HG02870 (cell line): ENCODE results near the gene RPL13A.

Source experiments
- ATAC-seq: cut with Tn5 transposase; IDR thresholded peaks from one replicate; pipeline ENCODE4 v1.9.1; 2021; ENCODE audit warnings: mild to moderate bottlenecking, moderate library complexity; ENCODE audit not compliant: unreplicated experiment

The RPL13A gene

DNA sequence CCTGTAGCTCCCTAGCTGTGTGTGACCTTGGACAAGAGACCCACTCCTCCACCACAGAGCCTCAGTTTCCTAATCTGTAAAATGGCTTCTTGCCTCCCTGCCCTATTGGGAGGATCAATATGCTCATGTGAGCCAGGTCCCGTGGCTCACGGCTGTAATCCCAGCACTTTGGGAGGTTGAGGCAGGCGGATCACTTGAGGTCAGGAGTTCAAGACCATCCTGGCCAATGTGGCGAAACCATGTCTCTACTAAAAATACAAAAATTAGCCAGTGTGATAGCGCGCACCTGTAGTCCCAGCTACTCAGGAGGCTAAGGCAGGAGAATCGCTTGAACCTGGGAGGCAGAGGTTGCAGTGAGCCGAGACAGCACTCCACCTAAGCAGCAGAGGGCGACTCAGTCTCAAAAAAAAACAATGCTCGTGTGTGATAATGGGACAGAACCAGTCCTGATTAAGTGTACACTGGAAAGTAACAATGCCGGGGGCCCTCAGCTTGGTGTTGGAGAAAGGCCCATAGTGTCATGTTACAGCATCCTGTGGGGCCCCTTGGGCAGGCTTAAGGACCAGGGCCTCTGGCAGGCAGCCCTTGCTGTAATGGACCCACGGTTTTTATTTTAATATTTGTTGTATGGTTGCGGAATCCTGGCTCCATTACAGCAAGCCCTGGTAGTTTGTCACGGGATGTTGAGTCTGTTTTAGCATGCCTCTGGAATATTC is 15.6 kb downstream of the RPL13A start:
- no peak for ATAC-seq

DNA sequence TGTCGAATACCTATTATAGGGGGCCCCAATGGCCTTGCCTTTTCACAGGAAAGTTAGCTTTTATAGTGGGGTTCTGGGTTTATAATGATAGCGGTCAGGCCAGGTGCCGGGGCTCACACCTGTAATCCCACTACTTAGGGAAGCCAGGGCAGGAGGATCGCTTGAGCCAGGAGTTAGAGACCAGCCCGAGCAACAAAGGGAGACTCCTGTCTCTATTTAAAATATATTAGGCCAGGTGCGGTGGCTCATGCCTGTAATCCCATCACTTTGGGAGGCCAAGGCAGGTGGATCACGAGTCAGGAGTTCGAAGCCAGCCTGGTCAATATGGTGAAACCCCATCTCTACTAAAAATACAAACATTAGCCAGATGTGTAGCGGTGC is 16.2 kb downstream of the RPL13A start:
- ATAC-seq = no peak

DNA sequence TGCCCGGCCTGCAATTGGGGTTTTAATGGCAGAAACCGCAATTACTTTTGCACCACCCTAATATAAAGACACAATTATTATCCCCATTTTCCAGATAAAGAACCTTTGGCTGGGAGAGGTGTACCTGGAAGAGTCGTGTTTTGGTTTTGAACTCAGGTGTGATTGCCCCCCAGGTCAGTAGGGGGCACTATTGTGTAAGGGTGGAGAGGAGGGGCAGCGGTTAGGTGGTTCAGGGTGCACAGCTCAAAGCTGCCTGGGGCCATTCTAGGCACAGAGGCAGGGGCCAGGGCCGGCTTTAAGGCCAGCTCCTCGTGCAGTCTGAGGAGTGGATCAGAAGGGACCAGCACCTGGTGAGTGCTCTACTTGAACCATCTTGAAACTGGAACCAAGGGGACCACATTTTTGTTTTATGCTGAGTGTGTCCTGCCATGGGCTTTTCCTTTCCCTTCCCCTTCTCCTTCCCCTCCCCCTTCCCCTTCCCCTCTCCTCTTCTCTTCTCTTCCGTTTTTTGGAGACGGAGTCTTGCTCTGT is 19.2 kb downstream of the RPL13A start:
- ATAC-seq = no peak

DNA sequence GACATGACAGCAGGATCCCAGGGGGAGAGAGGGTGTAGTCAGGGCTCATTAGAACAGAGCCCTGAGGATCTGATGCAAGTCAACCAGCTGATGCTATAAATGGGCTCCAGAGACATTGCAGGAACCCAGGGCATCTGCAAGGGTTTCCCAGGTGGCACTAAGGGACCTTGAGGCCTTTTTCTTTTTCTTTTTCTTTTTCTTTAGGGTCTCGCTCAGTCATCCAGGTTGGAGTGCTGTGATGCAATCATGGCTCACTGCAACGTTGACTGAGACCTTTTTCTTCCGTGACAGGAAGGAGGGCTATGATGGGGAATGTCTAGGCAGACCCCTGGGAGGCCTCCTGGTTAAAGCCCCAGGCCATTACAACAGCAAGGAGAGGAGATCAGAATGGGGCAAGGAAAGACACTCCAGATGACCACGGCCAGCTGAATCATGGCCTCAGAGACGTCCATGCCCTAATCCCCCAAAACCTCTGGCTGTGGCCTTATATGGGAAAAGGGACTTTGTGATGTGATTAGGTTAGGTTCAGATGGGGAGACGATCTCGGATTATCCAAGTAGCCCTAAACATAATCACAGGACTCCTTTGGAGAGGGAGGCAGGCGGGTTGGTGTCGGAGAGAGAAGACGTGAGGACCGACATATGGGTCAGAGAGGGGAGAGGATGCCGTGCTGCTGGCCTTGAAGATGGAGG is 20.5 kb downstream of the RPL13A start:
- no peak for ATAC-seq

- no peak for ATAC-seq
Measured at GRCh38 chr19:49512970-49513745, 25.8 kb downstream of the RPL13A start.

DNA sequence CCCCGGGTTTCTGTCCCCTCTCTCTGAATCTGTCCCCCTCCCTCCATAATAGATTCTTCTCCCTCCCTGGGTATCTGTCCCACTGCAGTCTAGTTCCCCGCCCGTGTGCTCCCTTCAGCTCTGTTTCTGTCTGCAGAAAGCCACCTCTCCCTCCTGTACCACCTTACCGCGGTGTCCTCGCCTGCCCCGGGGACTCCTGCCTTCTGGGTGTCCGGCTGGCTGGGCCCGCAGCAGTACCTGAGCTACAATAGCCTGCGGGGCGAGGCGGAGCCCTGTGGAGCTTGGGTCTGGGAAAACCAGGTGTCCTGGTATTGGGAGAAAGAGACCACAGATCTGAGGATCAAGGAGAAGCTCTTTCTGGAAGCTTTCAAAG is 26.3 kb downstream of the RPL13A start:
- no peak for ATAC-seq

DNA sequence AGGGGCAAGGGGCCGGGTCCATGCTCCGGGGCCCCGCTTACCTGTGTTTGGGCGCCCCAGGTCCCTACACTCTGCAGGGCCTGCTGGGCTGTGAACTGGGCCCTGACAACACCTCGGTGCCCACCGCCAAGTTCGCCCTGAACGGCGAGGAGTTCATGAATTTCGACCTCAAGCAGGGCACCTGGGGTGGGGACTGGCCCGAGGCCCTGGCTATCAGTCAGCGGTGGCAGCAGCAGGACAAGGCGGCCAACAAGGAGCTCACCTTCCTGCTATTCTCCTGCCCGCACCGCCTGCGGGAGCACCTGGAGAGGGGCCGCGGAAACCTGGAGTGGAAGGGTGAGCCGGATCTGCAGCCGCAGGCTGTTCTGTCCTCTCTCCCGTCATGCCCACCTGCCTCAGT is 26.7 kb downstream of the RPL13A start:
- ATAC-seq = no peak

DNA sequence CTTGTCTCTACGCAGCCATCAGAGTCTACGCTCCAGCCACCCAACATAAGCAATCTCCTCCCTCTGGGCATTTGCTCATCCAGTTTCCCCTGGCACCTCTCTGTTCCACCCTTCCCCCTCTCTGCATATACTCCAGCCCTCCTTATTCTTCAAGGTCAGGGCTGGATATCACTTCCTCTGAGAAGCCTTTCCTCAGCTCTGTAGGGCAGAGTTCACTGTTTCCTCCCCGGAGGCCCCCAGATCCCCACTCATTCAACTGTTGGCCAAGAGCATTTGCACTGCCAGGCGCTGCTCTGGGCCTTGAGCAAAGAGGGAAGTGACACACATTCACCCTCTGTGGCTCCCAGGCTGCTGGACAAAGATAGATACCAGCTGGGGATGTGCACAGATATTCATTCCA is 28.4 kb downstream of the RPL13A start:
- no peak for ATAC-seq

GRCh38 chr19:49518033-49518432 is 30.6 kb downstream of the RPL13A start:
- no peak for ATAC-seq

GRCh38 chr19:49520705-49521319 is 33.4 kb downstream of the RPL13A start:
- no peak for ATAC-seq

- ATAC-seq = no peak
Measured at GRCh38 chr19:49524812-49525455, 37.5 kb downstream of the RPL13A start.

- ATAC-seq = no peak
Measured at GRCh38 chr19:49528211-49528771, 40.9 kb downstream of the RPL13A start.

GRCh38 chr19:49530708-49531107 is 43.3 kb downstream of the RPL13A start:
- ATAC-seq = no peak

GRCh38 chr19:49533551-49534488 is 46.4 kb downstream of the RPL13A start:
- ATAC-seq = no peak

- no peak for ATAC-seq
Measured at GRCh38 chr19:49534632-49535385, 47.4 kb downstream of the RPL13A start.

GRCh38 chr19:49536921-49537462 is 49.6 kb downstream of the RPL13A start:
- no peak for ATAC-seq

DNA sequence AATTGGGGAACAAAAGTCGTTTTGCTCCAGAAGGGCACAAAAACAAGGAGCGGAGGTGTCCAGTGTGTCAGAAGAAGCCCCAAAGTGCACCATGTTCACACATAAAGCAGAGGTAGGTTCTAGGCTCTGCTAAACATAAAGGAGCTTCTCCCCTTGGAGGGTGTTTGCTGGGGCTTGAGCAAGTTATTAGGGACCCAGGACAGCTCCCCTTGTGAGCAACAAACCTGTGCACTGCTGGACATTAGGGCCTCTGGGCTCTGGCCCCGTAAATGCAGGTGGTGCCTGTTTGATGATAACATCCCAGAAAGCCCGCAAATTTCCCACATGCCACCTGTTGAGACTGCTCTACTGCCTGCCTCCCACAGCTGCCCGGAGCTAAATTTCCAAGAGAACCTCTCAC is 51.2 kb downstream of the RPL13A start:
- no peak for ATAC-seq

DNA sequence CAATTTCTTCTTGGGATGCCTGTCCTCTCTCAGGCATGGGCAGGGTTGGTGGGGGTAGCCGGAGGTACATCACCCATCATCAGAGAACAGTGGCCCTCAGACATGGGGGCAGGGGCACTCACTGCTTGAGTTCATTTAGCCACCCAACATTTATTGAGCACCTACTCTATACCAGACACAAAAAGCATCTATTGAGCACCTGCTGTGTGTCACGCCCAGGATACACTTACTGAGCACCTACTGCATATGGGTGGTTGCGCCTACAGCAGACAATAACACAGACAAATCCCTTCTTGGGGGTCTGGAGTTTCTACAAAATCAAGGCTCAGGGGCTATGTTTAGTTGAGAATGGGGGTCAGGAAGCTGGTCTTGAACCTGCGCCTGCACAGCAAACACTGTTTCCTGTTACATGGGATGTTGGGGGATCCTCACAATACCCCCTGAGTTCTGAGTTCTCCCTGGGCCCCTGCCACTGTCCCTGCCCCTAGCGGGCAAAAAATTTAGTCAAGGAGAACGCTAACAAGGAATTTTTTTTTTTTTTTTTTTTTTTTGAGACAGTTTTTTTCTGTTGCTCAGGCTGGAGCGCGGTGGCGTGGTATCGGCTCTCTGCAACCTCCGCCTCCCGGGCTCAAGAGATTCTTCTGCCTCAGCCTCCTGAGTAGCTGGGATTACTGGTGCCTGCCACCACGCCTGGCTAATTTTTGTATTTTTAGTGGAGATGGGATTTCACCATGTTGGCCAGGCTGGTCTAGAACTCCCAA is 52.0 kb downstream of the RPL13A start:
- no peak for ATAC-seq
